Ishikawa (cell line): Measurements from ENCODE around the gene NRDC.

Experiments
- CEBPB ChIP-seq: IDR thresholded peaks from 2 replicates; pipeline ENCODE4 v1.6.1; 2012
- EGR1 ChIP-seq: IDR thresholded peaks from 2 replicates; pipeline ENCODE4 v1.6.1; 2012
- EP300 ChIP-seq: IDR thresholded peaks from 2 replicates; pipeline ENCODE4 v1.6.1; 2012; ENCODE audit warnings: borderline replicate concordance
- RAD21 ChIP-seq: IDR thresholded peaks from 2 replicates; pipeline ENCODE4 v1.6.1; 2012; ENCODE audit warnings: low read depth
- ZBTB7A ChIP-seq: IDR thresholded peaks from 2 replicates; pipeline ENCODE4 v1.6.1; 2012; ENCODE audit warnings: low read depth
- TF ChIP-seq, protein P1 (sequence below): IDR thresholded peaks from 2 replicates; pipeline ENCODE4 v1.6.1; 2012; ENCODE audit warnings: low read depth, mild to moderate bottlenecking
- TF ChIP-seq, protein P2 (sequence below): IDR thresholded peaks from 2 replicates; pipeline ENCODE4 v1.6.1; 2012

- TF ChIP-seq RAD21 (no peak), EGR1 (no peak), EP300 (no peak), ZBTB7A (no peak), CEBPB (no peak)
- TF ChIP-seq, protein P1, sequence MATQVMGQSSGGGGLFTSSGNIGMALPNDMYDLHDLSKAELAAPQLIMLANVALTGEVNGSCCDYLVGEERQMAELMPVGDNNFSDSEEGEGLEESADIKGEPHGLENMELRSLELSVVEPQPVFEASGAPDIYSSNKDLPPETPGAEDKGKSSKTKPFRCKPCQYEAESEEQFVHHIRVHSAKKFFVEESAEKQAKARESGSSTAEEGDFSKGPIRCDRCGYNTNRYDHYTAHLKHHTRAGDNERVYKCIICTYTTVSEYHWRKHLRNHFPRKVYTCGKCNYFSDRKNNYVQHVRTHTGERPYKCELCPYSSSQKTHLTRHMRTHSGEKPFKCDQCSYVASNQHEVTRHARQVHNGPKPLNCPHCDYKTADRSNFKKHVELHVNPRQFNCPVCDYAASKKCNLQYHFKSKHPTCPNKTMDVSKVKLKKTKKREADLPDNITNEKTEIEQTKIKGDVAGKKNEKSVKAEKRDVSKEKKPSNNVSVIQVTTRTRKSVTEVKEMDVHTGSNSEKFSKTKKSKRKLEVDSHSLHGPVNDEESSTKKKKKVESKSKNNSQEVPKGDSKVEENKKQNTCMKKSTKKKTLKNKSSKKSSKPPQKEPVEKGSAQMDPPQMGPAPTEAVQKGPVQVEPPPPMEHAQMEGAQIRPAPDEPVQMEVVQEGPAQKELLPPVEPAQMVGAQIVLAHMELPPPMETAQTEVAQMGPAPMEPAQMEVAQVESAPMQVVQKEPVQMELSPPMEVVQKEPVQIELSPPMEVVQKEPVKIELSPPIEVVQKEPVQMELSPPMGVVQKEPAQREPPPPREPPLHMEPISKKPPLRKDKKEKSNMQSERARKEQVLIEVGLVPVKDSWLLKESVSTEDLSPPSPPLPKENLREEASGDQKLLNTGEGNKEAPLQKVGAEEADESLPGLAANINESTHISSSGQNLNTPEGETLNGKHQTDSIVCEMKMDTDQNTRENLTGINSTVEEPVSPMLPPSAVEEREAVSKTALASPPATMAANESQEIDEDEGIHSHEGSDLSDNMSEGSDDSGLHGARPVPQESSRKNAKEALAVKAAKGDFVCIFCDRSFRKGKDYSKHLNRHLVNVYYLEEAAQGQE, result no peak
- TF ChIP-seq, protein P2, sequence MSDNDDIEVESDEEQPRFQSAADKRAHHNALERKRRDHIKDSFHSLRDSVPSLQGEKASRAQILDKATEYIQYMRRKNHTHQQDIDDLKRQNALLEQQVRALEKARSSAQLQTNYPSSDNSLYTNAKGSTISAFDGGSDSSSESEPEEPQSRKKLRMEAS, result no peak
Observed at GRCh38 chr1:51912881-51913280, 34.4 kb upstream of the NRDC start.
